HepG2 (cell line): ENCODE data around the gene FOXK2. TPM values are rescaled to one million over a fixed set of nuclear protein-coding genes. Genes with fewer than 3 reads are reported as not detected.

Experiments used
- ATAD3A ChIP-seq: sonication (generic); formaldehyde crosslinking; IDR thresholded peaks from 2 replicates; pipeline ENCODE4 v1.4.0; 2020; ENCODE audit warnings: missing genetic modification reagents
- CBX5 ChIP-seq: sonication (generic); formaldehyde crosslinking; IDR thresholded peaks from 2 replicates; pipeline ENCODE4 v1.4.0; 2020; ENCODE audit warnings: missing genetic modification reagents, borderline replicate concordance
- CEBPG ChIP-seq: IDR thresholded peaks from 2 replicates; pipeline ENCODE4 v1.6.1; 2016
- CERS6 ChIP-seq: sonication (generic); formaldehyde crosslinking; IDR thresholded peaks from 2 replicates; pipeline ENCODE4 v1.5.0; 2020; ENCODE audit warnings: missing genetic modification reagents
- HDAC1 ChIP-seq: sonication (generic); formaldehyde crosslinking; IDR thresholded peaks from 2 replicates; pipeline ENCODE4 v1.5.1; 2020; ENCODE audit warnings: mild to moderate bottlenecking, missing genetic modification reagents
- HMG20B ChIP-seq: conservative IDR thresholded peaks from 2 replicates; pipeline ENCODE4 v1.6.1; 2016; ENCODE audit warnings: missing genetic modification reagents, missing compliant biosample characterization
- HOXA3 ChIP-seq: sonication (generic); formaldehyde crosslinking; IDR thresholded peaks from 2 replicates; pipeline ENCODE4 v1.5.0; 2020; ENCODE audit warnings: missing genetic modification reagents
- IKZF5 ChIP-seq: IDR thresholded peaks from 2 replicates; pipeline ENCODE4 v1.6.1; 2018; ENCODE audit warnings: missing genetic modification reagents, mild to moderate bottlenecking, missing compliant biosample characterization
- JUND ChIP-seq: sonication (generic); formaldehyde crosslinking; IDR thresholded peaks from 2 replicates; pipeline ENCODE4 v1.8.0; 2022; ENCODE audit warnings: mild to moderate bottlenecking, missing genetic modification reagents
- KDM1A ChIP-seq: IDR thresholded peaks from 2 replicates; pipeline ENCODE4 v1.6.1; 2016; ENCODE audit warnings: missing compliant biosample characterization
- MBD4 ChIP-seq: IDR thresholded peaks from 2 replicates; pipeline ENCODE4 v1.6.1; 2012; ENCODE audit warnings: low read length, inconsistent platforms, borderline replicate concordance
- MED13 ChIP-seq: sonication (generic); formaldehyde crosslinking; IDR thresholded peaks from 2 replicates; pipeline ENCODE4 v1.5.0; 2020; ENCODE audit warnings: missing genetic modification reagents
- TAF1 ChIP-seq: sonication (generic); formaldehyde crosslinking; IDR thresholded peaks from 2 replicates; pipeline ENCODE4 v1.4.0; 2020; ENCODE audit warnings: missing genetic modification reagents
- THRA ChIP-seq: sonication (generic); formaldehyde crosslinking; IDR thresholded peaks from 2 replicates; pipeline ENCODE4 v1.4.0; 2020; ENCODE audit warnings: missing genetic modification reagents, borderline replicate concordance
- ZFP36L1 ChIP-seq: sonication (generic); formaldehyde crosslinking; IDR thresholded peaks from 2 replicates; pipeline ENCODE4 v1.8.0; 2022; ENCODE audit warnings: mild to moderate bottlenecking, missing genetic modification reagents, moderate library complexity
- ZNF333 ChIP-seq: sonication (generic); formaldehyde crosslinking; IDR thresholded peaks from 2 replicates; pipeline ENCODE4 v1.4.0; 2020; ENCODE audit warnings: mild to moderate bottlenecking, missing genetic modification reagents, borderline replicate concordance
- ZNF44 ChIP-seq: sonication (generic); formaldehyde crosslinking; IDR thresholded peaks from 2 replicates; pipeline ENCODE4 v1.5.1; 2020; ENCODE audit warnings: mild to moderate bottlenecking, missing genetic modification reagents
- ZNF550 ChIP-seq: sonication (generic); formaldehyde crosslinking; IDR thresholded peaks from 2 replicates; pipeline ENCODE4 v1.4.0; 2020; ENCODE audit warnings: mild to moderate bottlenecking, missing genetic modification reagents, borderline replicate concordance
- ZNF674 ChIP-seq: sonication (generic); formaldehyde crosslinking; IDR thresholded peaks from 2 replicates; pipeline ENCODE4 v1.5.0; 2020; ENCODE audit warnings: low read depth, mild to moderate bottlenecking, missing genetic modification reagents
- ZNF678 ChIP-seq: sonication (generic); formaldehyde crosslinking; IDR thresholded peaks from 2 replicates; pipeline ENCODE4 v1.4.0; 2020; ENCODE audit warnings: mild to moderate bottlenecking, missing genetic modification reagents
- ZNF75D ChIP-seq: sonication (generic); formaldehyde crosslinking; IDR thresholded peaks from 2 replicates; pipeline ENCODE4 v1.8.1; 2023; ENCODE audit warnings: missing genetic modification reagents, mild to moderate bottlenecking, borderline replicate concordance
- ZNF788 ChIP-seq: sonication (generic); formaldehyde crosslinking; IDR thresholded peaks from 2 replicates; pipeline ENCODE4 v1.5.0; 2020; ENCODE audit warnings: mild to moderate bottlenecking, missing genetic modification reagents, borderline replicate concordance
- polyA plus RNA-seq, 8 experiments: library from polyadenylated mRNA; depleted of rRNA in 3 of 8; stranded (reverse) in 7 of 8; unstranded in 1 of 8; fragments of >200 nt; fragmentation: Illumina TruSeq in 4 of 8; extraction: Trizol in 4 of 8; gene quantifications; 2 replicates each; pipeline versions ENCODE4 v1.2.1 to v1.2.3, GENCODE V29; 2011 to 2016; ENCODE audit warnings: low read depth in 4 of 8, missing spikeins in 1 of 8, mixed read lengths in 1 of 8; ENCODE audit not compliant: insufficient read depth in 1 of 8
- total RNA-seq, 5 experiments: library from RNA; depleted of rRNA; stranded (reverse); fragments of >200 nt; fragmentation: Illumina TruSeq; extraction: Trizol; gene quantifications; 2 replicates each; pipeline ENCODE4 v1.2.3, GENCODE V29; 2016; ENCODE audit warnings: low read depth in 1 of 5
- TF ChIP-seq, protein P1 (sequence below): sonication (generic); formaldehyde crosslinking; IDR thresholded peaks from 2 replicates; pipeline ENCODE4 v1.9.0; 2021; ENCODE audit warnings: missing genetic modification reagents, mild to moderate bottlenecking, borderline replicate concordance
- TF ChIP-seq, protein P2 (sequence below): sonication (generic); formaldehyde crosslinking; IDR thresholded peaks from 2 replicates; pipeline ENCODE4 v1.5.0; 2020; ENCODE audit warnings: mild to moderate bottlenecking, missing genetic modification reagents

FOXK2 gene
- total and polyA plus RNA-seq, 2 of the 13 experiments (the other 11 are each of a cell fraction or from before 2014, with no cell fraction given), result 67.1 to 67.2 TPM

- TF ChIP-seq ZNF333 (CRISPR knock-in tag) (peak; percentile 92), HMG20B (peak; percentile 65; the same call in 1 of the 2 replicates), ZNF44 (no peak), MED13 (CRISPR knock-in tag) (peak; percentile 36; the same call in 1 of the 2 replicates), ZFP36L1 (CRISPR knock-in tag) (0 out of 2 replicates have a peak, but pooled peaks have one; percentile 57), CEBPG (peak; percentile 73), ATAD3A (CRISPR knock-in tag) (0 out of 2 replicates have a peak, but pooled peaks have one; percentile 17), JUND (CRISPR knock-in tag) (0 out of 2 replicates have a peak, but pooled peaks have one; percentile 9), ZNF678 (peak; percentile 85; the same call in 1 of the 2 replicates), CERS6 (CRISPR knock-in tag) (no peak), MBD4 (no peak), HOXA3 (CRISPR knock-in tag) (peak; percentile 91), IKZF5 (peak; percentile 95), HDAC1 (CRISPR knock-in tag) (peak; percentile 72), ZNF674 (peak; percentile 58; the same call in 1 of the 2 replicates), ZNF788 (peak; percentile 99), ZNF550 (CRISPR knock-in tag) (0 out of 2 replicates have a peak, but pooled peaks have one; percentile 46), TAF1 (no peak), THRA (CRISPR knock-in tag) (peak; percentile 83), KDM1A (CRISPR knock-in tag) (peak; percentile 38), CBX5 (peak; percentile 96), ZNF75D (CRISPR knock-in tag) (no peak)
- TF ChIP-seq, protein P1, sequence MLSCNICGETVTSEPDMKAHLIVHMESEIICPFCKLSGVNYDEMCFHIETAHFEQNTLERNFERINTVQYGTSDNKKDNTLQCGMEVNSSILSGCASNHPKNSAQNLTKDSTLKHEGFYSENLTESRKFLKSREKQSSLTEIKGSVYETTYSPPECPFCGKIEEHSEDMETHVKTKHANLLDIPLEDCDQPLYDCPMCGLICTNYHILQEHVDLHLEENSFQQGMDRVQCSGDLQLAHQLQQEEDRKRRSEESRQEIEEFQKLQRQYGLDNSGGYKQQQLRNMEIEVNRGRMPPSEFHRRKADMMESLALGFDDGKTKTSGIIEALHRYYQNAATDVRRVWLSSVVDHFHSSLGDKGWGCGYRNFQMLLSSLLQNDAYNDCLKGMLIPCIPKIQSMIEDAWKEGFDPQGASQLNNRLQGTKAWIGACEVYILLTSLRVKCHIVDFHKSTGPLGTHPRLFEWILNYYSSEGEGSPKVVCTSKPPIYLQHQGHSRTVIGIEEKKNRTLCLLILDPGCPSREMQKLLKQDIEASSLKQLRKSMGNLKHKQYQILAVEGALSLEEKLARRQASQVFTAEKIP (CRISPR knock-in tag), result no peak
- TF ChIP-seq, protein P2, sequence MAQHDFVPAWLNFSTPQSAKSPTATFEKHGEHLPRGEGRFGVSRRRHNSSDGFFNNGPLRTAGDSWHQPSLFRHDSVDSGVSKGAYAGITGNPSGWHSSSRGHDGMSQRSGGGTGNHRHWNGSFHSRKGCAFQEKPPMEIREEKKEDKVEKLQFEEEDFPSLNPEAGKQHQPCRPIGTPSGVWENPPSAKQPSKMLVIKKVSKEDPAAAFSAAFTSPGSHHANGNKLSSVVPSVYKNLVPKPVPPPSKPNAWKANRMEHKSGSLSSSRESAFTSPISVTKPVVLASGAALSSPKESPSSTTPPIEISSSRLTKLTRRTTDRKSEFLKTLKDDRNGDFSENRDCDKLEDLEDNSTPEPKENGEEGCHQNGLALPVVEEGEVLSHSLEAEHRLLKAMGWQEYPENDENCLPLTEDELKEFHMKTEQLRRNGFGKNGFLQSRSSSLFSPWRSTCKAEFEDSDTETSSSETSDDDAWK (CRISPR knock-in tag), result no peak
Observed at GRCh38 chr17:82494236-82495055, 25.1 kb upstream of the FOXK2 start (continued).
